K562 (cell line): ENCODE data around the gene DAP. TPM values are rescaled to one million over a fixed set of nuclear protein-coding genes. Genes with fewer than 3 reads are reported as not detected.

Experiments
- CREB1 ChIP-seq, 2 experiments: sonication (generic) in 1 of 2; formaldehyde crosslinking in 1 of 2; IDR thresholded peaks; 2 replicates each; pipeline versions ENCODE4 v1.6.1 to v1.8.0; 2012 to 2022; ENCODE audit warnings: inconsistent platforms in 1 of 2, mild to moderate bottlenecking in 1 of 2, missing genetic modification reagents in 1 of 2, moderate library complexity in 1 of 2
- CREB3 ChIP-seq: fragments of 450-650 bp; conservative IDR thresholded peaks from 2 replicates; pipeline ENCODE4 v1.6.1; 2016; ENCODE audit warnings: missing genetic modification characterization, low read depth, mild to moderate bottlenecking, missing compliant biosample characterization, moderate library complexity
- CSDE1 ChIP-seq, 2 experiments: fragments of 450-650 bp; IDR thresholded peaks; 2 replicates each; pipeline ENCODE4 v1.6.1; 2016; ENCODE audit warnings: mild to moderate bottlenecking in 1 of 2
- ERF ChIP-seq: fragments of 450-650 bp; formaldehyde crosslinking; IDR thresholded peaks from 2 replicates; pipeline ENCODE4 v1.4.0; 2020; ENCODE audit warnings: mild to moderate bottlenecking, mixed read lengths
- HMGN3 ChIP-seq: IDR thresholded peaks from 2 replicates; pipeline ENCODE4 v1.6.1; 2011; ENCODE audit warnings: borderline replicate concordance, low read depth, mild to moderate bottlenecking, mixed read lengths, low read length; ENCODE audit not compliant: insufficient read length; ENCODE audit errors: extremely low read depth
- MED1 ChIP-seq: sonication (generic); formaldehyde crosslinking; IDR thresholded peaks from 2 replicates; pipeline ENCODE4 v1.8.1; 2023; ENCODE audit warnings: missing genetic modification reagents, borderline replicate concordance
- MLX ChIP-seq, 2 experiments: fragments of 450-650 bp in 1 of 2; sonication (generic) in 1 of 2; formaldehyde crosslinking; conservative IDR thresholded peaks; 2 replicates each; pipeline versions ENCODE4 v1.4.0 to v1.8.1; 2020 to 2022; ENCODE audit warnings: mild to moderate bottlenecking in 1 of 2, missing genetic modification reagents in 1 of 2
- NR1H2 ChIP-seq: sonication (generic); formaldehyde crosslinking; IDR thresholded peaks from 2 replicates; pipeline ENCODE4 v1.4.0; 2020; ENCODE audit warnings: mild to moderate bottlenecking, missing genetic modification reagents
- SUPT5H ChIP-seq: fragments of 450-650 bp; IDR thresholded peaks from 2 replicates; pipeline ENCODE4 v1.6.1; 2016
- TFE3 ChIP-seq: fragments of 450-650 bp; formaldehyde crosslinking; IDR thresholded peaks from 2 replicates; pipeline ENCODE4 v1.4.0; 2020; ENCODE audit warnings: mild to moderate bottlenecking, mixed read lengths
- ZC3H4 ChIP-seq: sonication (generic); formaldehyde crosslinking; IDR thresholded peaks from 2 replicates; pipeline ENCODE4 v1.9.0; 2021; ENCODE audit warnings: missing genetic modification reagents, borderline replicate concordance
- ZFX ChIP-seq: sonication (generic); formaldehyde crosslinking; IDR thresholded peaks from 2 replicates; pipeline ENCODE4 v1.8.0; 2022; ENCODE audit warnings: mild to moderate bottlenecking, missing genetic modification reagents, moderate library complexity
- ZNF324 ChIP-seq: fragments of 250-450 bp; sonication (Bioruptor Pico); IDR thresholded peaks from 2 replicates; pipeline ENCODE4 v1.4.0; 2020; ENCODE audit warnings: mild to moderate bottlenecking
- ZNF407 ChIP-seq: fragments of 450-650 bp; IDR thresholded peaks from 2 replicates; pipeline ENCODE4 v1.6.1; 2016; ENCODE audit warnings: low read depth
- ZNF644 ChIP-seq: fragments of 200-800 bp; sonication (Bioruptor generic); IDR thresholded peaks from 2 replicates; pipeline ENCODE4 v1.6.1; 2016; ENCODE audit warnings: low read depth, missing genetic modification characterization, missing compliant biosample characterization
- polyA plus RNA-seq, 8 experiments: library from polyadenylated mRNA; depleted of rRNA in 4 of 8; stranded (reverse) in 5 of 8; unstranded in 3 of 8; fragments of >200 nt; fragmentation: Nextera tagmentation in 2 of 8; fragmentation: Illumina TruSeq in 1 of 8; extraction: Ambion mirVana in 2 of 8; extraction: Trizol in 1 of 8; gene quantifications; 2 replicates each; pipeline versions ENCODE4 v1.2.1 to v1.2.3, GENCODE V29; 2011 to 2014; ENCODE audit warnings: inconsistent platforms in 1 of 8, missing spikeins in 1 of 8
- total RNA-seq, 7 experiments: library from RNA; depleted of rRNA in 6 of 7; stranded (reverse); fragments of >200 nt in 6 of 7; fragmentation: Illumina TruSeq in 2 of 7; extraction: Trizol in 2 of 7; gene quantifications; 2 replicates each; pipeline versions ENCODE4 v1.2.1 to v1.2.3, GENCODE V29; 2011 to 2021; ENCODE audit warnings: low replicate concordance in 1 of 7

The DAP gene
- total and polyA plus RNA-seq, 9 of the 15 experiments (the other 6 are each of a cell fraction or from before 2014, with no cell fraction given): 14.1 to 151 (median 34.5) TPM

GRCh38 chr5:10761185-10761932, at the start of gene DAP (continued):
- peak; percentile 80 for TF ChIP-seq SUPT5H
- TF ChIP-seq ZFX (CRISPR knock-in tag): peak; percentile 95
- no peak for TF ChIP-seq ZNF324
- no peak; the same call in 1 of the 2 replicates for TF ChIP-seq CREB3 (tag)
- no peak for TF ChIP-seq ZC3H4
- TF ChIP-seq TFE3 (CRISPR knock-in tag): no peak
- peak; percentile 84 for TF ChIP-seq CREB1 (IDR thresholded peaks at IDR 0.05)
- peak; percentile 72 for TF ChIP-seq CREB1 (CRISPR knock-in tag; IDR thresholded peaks at IDR 0.05)
- TF ChIP-seq ERF (CRISPR knock-in tag): 0 out of 2 replicates have a peak, but pooled peaks have one; percentile 28
- peak in 1 of 2 experiments; percentile 54; a peak in 1 of 4 replicates for TF ChIP-seq MLX (CRISPR knock-in tag; conservative IDR thresholded peaks at IDR 0.05)
- TF ChIP-seq ZNF644: peak; percentile 51; the same call in 1 of the 2 replicates
- peak; percentile 79 for TF ChIP-seq HMGN3
- peak; percentile 68; the same call in 1 of the 2 replicates for TF ChIP-seq ZNF407
- no peak for TF ChIP-seq CSDE1 (IDR thresholded peaks at IDR 0.05)
- TF ChIP-seq MED1: no peak
- no peak for TF ChIP-seq NR1H2 (CRISPR knock-in tag)
